GM19372 (cell line): ENCODE data around the gene ERN1.
"Not testable (repeated sequence)": the region's sequence is repeated elsewhere in the genome, so short reads cannot be mapped to it uniquely, and the experiment has no call there.

Experiments
- ATAC-seq: cut with Tn5 transposase; IDR thresholded peaks from one replicate; pipeline ENCODE4 v1.9.1; 2021; ENCODE audit warnings: mild to moderate bottlenecking, low read depth, moderate library complexity; ENCODE audit not compliant: unreplicated experiment

Gene ERN1

DNA sequence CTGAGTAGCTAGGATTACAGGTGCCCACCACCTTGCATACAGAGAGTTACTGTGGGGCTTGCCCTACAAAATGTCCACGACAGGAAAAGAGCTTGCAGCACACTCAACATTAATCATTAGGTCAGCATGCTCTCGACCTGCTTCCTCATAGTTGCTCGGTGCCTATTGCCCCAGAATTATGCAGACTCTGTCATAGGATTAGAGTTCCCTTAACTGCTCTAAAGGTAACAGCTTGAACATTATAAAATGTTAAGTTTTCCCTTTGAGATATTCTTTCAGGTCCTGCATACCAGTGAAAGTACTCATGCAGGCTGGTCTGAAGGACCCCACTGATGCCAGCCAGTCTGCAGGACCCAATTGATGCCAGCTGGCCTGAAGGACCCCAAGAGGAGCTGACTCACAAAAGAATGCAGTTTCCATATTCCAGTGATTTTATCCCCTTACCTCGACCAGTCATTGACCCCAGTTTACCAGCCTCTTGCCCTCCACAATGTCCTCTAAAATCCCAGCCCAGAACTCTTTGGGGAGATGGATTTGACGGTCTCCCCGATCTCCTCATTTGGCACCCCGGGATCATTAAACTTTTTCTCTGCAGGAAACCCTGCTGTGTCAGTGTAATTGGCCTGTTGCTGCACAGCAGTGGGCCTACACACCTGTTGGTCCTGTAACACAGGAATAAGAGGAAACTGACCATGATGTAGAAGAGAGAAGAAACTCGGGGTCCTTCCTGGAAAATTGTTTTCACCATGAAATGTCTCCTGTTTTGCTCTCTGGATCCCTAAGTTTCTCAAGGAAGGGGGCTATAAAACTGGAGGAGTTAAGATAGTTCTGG is 120.2 kb downstream of the ERN1 start:
- no peak for ATAC-seq

DNA sequence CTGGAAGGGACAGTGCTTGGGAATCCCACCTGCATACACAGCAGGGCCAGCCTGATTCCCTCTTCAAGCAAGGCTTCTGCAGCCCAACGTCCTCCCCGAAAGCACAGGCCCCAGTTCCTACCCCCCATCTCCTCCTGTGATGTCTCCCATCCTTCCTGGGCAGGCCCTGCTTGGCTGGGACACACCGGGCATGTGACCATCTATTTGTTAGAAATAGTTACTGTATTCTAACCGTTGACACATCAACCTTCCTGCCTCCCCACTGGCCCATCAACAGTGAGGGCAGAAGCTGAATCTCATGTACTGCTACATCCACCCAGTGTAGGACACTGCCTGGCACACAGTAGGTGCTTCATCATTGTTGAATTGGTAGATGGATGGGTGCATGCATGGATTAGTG is 121.1 kb downstream of the ERN1 start:
- no peak for ATAC-seq

DNA sequence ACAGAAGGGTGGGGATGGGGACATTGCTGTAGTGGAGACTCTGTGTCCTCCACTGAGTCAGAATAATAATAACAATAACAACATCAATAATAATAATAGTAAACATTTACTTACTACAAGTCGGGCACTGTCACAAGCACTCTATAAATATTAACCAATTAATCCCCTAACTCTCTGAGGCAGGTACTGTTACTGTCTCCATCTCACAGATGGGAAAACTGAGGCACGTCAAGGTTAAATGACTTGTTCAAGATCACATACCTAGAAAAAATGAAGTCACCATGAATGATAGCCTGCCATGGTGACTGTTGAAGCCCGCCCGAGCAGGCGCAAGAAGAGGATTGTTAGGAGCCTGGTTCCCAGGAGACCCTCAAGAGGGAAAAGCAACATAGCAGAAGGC is 121.6 kb downstream of the ERN1 start:
- ATAC-seq = no peak

DNA sequence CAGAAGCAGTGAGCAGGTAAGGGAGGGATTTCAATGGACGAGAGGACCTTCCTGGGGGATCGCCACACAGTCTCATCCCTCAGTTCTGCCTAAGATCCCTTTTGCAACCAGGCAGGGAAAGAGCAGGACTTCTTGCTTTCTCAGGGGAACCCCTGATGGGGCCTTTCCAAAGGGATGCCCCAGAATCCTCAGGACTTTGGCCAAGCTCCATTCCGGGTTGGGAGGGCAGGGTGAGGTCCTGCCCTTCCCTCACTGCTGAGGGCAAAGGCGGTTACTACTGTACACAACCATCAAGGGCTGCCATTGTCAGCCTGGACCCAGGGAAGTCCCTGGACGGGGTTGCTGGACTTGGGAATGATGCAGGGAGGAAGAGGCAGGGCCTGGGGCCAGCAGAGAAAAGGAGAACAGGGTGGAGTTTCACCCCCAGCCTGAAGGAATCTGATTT is 122.1 kb downstream of the ERN1 start:
- ATAC-seq = no peak

DNA sequence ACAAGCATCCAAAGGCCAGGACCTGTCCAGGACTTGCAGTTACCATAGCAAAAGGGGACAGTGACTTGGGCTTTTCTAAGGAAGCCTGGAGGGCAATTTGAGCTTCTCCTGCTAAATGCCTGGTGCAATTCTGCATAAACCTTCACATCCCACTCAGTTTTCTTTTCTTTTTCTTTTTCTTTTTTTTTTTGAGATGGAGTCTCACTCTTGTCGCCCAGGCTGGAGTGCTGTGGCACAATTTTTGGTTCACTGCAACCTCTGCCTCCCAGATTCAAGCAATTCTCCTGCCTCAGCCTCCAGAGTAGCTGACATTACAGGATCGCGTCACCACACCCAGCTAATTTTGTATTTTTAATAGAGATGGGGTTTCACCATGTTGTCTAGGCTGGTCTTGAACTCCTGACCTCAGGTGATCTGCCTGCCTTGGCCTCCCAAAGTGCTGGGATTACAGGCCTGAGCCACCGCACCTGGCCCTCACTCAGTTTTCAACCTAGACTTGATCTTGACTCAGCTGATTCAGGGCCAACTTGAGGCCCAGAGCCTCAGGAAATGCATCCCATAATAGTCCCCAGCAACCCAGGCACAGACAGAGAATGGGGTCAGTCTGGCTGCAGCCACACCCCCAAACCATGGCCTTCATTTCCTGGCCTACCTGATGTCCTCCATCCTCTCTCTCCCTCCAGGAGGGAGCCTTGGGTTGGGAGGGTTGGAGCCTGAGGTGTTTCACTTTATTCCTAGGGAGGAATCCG is 122.7 kb downstream of the ERN1 start:
- not testable (repeated sequence) for ATAC-seq

DNA sequence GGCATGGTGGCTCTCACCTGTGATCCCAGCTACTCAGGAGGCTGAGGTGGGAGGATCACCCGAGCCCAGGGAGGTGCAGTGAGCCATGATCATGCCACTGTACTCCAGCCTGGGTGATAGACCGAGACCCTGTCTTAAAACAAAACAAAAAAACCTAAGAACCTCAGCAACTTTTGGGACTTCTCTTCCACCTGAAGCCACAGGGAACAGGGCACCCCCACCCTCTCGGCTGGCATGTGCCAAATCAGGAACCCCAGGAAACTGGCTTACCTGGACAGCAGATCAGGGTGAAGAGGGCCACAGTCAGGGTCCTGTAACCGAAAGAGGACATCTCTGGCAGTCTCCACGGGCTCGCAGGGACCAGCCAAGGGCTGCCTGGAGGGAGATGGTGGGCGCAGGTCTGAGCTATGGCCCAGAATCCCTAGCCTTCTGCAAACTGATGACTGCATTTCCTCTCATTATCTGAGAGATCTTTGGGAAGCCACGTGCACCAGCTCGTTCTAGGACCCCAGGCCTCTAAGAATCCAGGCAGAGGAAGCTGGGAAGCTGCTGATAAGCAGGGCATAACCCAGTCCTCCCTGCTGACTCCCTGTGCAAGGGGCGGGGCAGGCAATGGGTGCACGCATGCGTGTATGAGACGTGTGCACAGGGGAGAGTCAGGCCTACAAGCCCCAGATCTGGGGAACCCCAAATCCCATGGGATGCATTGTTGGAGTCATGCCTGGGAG is 123.4 kb downstream of the ERN1 start:
- no peak for ATAC-seq

DNA sequence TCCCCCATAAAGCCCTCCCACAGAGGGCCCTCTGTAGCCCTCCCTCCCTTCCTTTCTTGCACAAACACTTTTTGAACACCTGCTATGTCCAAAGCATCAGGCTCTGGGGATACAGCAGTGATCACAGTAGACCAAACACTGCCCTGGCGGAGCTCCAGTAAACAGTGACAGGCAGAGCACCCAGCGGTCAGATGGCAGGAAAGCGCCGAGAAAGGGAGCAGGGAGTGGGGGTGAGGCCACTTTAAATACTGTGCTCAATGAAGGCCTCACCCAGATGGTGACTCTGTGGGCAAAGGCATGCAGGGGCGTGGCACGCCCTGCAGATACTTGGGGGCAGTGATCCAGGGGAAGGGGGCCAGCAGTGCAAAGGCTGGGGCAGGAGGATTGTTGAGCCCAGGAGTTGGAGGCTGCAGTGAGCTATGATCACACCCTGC is 124.2 kb downstream of the ERN1 start:
- ATAC-seq = no peak

DNA sequence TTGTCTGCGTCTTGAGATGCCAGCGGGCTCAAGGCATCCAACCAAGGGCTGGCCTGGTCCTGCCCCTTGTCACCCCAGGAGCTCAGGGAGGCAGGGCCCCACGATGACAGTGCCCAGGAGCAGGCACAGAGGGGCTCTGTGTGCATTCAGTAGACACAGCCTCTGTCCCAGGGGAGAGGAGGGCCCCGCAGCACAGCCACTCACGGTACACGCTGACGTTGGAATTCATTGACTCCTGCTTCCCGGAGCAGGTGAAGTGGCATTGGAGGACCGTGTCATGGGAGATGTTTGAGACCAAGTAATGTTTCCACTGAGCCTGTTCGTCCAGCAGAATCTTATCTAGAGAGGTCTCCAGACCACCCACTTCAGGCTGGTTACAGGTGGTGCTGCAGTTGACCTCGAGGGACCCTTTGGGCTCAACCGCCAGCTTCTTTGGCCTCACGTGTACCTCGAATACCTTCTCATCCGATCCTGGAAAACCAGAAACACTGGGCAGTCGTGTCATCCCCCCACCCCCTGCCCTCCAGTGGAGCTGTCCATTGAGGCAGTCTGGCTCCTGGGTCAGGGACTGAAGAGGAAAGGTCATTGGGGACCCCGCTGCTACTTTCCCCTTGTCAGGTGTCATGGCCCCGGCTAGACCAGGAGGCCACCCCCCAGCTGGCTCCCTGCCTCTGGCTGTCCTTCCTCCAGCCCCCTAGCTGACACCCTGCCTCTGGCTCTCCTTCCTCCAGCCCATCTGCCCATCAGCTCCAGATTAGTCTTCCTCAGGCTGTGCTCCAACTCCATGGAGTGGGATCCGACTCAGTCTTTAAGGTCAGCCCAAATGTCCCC is 124.8 kb downstream of the ERN1 start:
- no peak for ATAC-seq

DNA sequence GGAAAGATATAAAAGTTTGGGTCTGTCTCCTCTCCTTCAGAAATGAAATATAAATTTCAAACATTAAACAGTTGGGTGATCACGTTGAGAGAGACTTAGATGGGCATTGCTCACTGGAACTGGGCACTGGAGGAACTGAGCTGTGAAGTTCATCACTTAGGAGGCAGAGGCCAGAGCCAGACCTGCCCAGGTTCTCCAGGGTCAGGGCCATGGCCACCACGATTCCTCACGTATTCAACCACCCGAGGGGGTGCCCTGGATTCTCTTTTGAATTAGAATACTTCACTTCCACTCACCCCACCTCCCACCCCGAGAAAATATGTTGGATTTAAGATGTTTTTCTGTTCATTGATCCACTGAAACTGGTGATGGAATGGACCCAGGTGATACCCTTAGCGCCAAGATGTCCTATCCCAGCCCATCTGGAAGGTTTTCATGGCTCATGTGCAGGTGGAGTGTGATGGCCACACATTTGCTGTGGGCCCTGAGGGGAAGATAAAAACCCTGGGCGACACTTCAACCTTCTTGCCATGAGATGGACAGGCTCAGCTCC is 125.7 kb downstream of the ERN1 start:
- no peak for ATAC-seq

DNA sequence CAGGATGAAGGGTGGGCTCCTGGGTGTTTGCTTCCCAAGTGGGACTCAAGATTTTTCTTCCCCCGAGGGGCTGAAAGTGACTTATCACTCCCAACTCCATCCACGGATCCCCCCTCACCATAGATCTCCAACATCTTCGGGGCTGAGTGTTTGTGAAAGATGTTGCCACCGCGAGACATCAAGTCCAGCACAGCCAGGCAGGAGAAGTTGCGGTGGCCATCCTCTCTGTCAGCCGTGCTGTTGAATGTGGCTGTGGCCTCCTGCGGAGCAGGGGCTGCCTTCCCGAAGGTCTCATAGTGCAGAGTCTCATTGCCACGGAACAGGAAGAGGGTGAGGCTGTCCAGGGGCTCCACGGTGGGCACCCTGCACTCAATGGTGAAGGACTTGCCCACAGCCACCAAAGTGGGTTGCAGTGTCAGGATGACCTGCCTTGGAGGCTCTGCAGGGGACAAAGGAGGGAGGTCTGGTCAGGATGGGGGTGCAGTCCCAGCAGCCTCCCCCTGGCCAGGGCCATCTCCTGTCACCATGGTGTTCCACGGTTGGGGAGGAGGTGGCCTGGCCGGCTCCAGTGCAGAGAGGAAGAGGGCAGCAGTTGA is 126.3 kb downstream of the ERN1 start:
- no peak for ATAC-seq

DNA sequence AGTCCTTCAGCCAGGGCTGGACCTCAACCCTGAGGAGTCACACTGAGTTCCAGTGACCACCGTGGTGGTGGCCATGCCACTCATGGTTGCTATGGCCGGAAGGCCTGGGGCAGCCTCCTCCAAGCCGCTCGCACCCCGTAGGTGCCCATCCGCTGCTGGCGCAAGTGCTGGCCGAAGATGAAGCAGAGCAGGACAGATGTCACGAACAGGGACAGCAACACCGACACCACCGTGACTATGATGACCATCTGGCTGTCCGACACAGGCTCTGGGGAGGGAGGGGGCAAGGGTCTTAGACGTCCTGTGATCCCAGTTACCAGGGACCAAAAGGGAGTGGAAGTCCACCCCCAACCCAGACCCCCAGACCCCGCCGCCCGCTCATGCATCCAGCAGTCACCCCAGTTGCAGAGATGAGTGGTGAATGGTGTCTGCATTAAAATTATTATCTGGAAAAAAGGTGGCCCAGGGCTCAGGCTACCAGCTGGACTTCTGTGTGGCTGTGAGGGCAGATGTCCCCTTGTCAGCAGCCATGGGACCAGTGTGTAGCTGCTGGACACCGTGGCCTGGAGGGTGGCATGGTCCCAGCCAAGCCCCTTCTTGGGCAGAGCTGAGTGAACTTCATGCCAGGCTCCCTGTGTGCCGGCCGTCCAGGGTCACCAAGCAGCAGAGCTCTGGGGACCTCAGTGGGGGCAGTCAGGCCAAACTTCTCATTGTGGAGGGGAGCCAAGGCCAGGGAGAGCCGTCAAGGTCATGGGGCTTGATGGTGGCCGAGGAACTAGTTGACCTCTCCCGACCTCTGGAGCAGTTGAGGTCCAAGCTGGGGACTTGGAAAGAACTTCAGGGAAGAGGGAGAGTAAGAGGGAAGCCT is 127.1 kb downstream of the ERN1 start:
- no peak for ATAC-seq

DNA sequence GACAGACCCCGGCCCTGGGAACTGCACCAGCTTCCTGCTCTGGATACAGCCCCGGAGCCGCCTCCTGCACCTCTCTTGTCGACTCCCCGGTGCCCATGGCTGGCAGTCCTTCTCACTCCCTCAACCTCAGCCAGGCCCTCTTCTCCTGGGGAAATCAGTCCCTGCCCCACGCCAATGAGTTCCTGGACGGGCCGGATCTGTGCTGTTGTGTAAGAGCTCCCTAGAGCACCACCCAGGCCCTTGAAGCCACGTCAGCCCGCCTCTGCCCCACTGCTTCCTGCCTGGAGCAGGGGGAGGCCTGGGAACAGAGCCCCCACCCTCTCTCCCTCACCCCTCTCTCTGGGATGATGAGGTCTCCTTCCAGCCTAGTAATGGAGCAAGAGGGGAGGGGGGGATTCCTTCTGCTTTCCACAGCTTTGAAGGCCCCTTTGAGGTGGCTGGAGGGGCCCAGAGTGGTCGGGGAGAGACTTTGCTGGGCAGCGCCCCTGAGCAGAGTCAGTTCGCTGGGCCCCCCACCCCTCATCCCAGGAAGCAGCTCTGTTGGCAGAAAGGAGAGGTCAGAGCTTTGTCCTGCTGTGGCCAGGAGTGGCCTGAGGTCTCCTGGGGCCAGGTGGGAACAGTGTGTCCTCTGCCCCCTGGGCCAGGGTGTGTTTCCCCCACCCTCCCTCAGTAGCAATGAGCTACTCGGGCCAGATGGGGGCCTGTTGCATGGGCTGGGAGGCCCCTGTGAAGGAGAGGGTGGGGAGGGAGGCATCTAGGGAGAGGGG is 128.0 kb downstream of the ERN1 start:
- ATAC-seq = no peak

DNA sequence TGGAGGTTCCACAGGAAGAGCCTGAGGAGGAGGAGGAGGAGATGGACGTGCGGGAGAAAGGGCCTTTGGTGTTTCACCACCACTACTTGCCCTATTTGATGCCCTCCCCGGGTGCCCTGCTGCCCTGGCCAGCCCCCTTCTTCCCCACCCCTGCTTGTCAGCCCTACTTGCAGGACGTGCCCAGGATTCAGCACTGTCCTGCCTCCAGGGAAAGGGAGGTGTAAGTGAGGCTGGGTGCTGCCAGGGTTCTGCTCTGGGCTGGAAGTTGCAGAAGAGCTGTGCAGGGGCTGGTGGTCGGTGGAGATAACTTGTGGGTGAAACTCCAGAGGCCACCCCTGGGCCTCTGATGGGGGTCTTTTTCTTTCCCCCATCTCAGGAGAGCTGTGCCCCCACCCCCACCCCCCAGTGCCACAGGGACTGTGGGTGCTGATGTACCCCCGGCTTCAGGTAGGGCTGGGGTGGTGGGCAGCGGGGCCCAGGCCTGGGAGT is 128.8 kb downstream of the ERN1 start:
- no peak for ATAC-seq

DNA sequence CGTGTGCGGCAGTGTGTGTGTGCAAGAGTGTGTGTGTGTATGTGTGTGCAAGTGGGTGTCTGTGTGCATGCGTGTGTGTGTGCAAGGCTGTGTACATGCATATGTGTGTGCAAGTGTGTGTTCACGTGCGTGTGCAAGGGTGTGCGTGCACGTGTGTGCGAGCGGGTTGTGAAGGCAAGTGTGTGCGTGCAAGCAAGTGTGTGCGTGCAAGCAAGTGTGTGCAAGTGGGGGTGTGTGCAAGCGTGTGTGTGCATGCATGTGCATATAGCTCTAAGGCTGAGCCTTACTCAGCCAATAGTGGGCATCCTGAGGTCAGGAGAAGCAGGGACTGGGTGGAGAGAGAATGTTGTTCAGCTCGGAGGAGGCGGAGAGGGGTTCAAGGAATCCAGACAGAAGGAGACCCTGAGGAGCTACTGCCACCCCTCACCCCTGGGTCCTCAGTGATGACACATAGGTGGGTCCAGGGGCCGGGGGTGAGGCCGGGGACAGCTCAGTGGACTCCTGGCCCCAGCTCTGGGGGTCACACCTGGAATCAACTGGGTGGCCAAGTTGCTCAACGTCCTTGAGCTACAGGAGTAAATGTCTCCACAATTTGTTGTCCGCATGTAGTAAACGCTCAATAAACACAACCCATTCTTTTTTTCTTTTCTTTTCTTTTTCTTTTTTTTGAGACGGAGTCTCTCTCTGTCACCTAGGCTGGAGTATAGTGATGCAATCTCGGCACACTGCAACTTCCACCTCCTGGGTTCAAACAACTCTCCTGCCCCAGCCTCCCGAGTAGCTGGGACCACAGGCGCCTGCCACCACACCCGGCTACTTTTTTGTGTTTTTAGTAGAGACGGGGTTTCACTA is 130.0 kb downstream of the ERN1 start:
- no peak for ATAC-seq

DNA sequence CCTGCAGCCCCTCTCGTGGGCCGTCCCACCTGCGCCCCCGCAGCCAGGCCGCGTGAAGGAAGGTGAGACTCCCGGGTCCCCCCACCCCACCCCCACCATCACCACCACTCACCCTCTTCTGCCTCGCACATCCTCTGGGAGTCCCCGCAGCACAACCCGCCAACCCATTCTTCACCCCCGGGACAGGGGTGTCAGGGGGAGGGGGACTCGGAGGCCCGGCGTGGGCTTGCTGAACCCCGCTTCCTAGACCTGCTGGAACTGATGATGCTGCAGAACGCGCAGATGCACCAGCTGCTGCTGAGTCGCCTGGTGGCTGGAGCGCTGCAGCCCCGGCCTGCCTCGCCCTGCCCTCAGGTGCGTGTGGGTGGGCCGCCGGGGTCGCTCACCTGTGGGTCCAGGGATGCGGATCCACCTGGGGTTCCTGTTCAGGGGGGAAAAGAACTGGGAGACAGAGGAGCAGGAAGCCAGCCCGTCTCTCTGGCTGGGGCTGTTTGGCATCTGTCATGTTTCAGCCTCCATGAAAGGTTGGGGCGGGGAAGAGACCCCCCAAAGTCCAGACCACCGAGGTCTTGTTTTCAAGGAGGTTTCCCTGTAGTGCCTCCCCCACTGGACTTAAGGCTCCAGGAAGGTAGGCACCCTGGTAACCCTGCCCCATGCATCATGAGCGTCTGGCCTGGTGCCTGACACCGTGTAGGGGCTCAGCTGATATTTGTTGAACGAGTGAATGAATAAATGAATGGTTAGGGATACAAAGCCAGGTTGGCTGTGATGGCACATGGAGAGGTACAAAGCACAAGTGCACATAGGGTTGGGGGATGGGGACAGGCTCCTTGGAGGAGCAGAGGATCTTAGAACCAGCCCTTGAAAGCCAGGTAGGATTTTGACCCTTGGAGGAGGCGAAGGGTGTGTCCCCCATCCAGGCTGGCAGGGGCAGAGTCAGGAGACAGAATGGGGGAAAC is 130.9 kb downstream of the ERN1 start:
- no peak for ATAC-seq
